ENCODE data around the gene SLC30A4.

The SLC30A4 gene

GRCh38 chr15:45454814-45455213 is 67.7 kb downstream of the SLC30A4 start:
- Mint-ChIP-seq H3K27ac (peak overlapping the region; percentile 73), H3K9me3 (no peaks in the 10 kb centered on the region), H3K4me1 (peaks cover 24% of the 10 kb centered on the region), H3K27me3 (no peaks in the 10 kb centered on the region), H3K36me3 (no peaks in the 10 kb centered on the region), H3K4me3 (peak overlapping the region; percentile 69)
- peak; percentile 42 to 56 for DNase-seq (ENCODE audit: low spot score in 2 of 2)
- ATAC-seq (ENCODE audit: low read depth) = peak; percentile 74

- Mint-ChIP-seq H3K4me1 (peaks cover 15% of the 10 kb centered on the region), H3K9me3 (no peaks in the 10 kb centered on the region), H3K27me3 (peaks cover 3% of the 10 kb centered on the region), H3K4me3 (no peak overlapping the region), H3K36me3 (no peaks in the 10 kb centered on the region), H3K27ac (no peak overlapping the region)
- ATAC-seq (ENCODE audit: low read depth) (no peak), DNase-seq (ENCODE audit: low spot score in 2 of 2) (no peak)
Measured at GRCh38 chr15:45451265-45451664, 71.3 kb downstream of the SLC30A4 start.

- Mint-ChIP-seq H3K27me3 (peaks cover 3% of the 10 kb centered on the region), H3K9me3 (no peaks in the 10 kb centered on the region), H3K4me3 (no peak overlapping the region), H3K36me3 (no peaks in the 10 kb centered on the region), H3K4me1 (peaks cover 12% of the 10 kb centered on the region), H3K27ac (no peak overlapping the region)
- DNase-seq (ENCODE audit: low spot score in 2 of 2) (no peak), ATAC-seq (ENCODE audit: low read depth) (no peak)
Measured at GRCh38 chr15:45449916-45450867, 72.4 kb downstream of the SLC30A4 start.

GRCh38 chr15:45449395-45449794 is 73.2 kb downstream of the SLC30A4 start:
- Mint-ChIP-seq H3K27me3 (peaks cover 7% of the 10 kb centered on the region), H3K36me3 (no peaks in the 10 kb centered on the region), H3K4me3 (no peak overlapping the region), H3K9me3 (no peaks in the 10 kb centered on the region), H3K4me1 (peaks cover 5% of the 10 kb centered on the region), H3K27ac (no peak overlapping the region)
- ATAC-seq (ENCODE audit: low read depth) (no peak), DNase-seq (ENCODE audit: low spot score in 2 of 2) (no peak)

GRCh38 chr15:45448066-45448915 is 74.3 kb downstream of the SLC30A4 start:
- no peak overlapping the region for H3K27ac Mint-ChIP-seq
- H3K4me1 Mint-ChIP-seq = no peaks in the 10 kb centered on the region
- peaks cover 7% of the 10 kb centered on the region for H3K27me3 Mint-ChIP-seq
- no peaks in the 10 kb centered on the region for H3K9me3 Mint-ChIP-seq
- DNase-seq (ENCODE audit: low spot score in 2 of 2) = no peak
- no peaks in the 10 kb centered on the region for H3K36me3 Mint-ChIP-seq
- ATAC-seq (ENCODE audit: low read depth) = no peak
- no peak overlapping the region for H3K4me3 Mint-ChIP-seq

- Mint-ChIP-seq H3K9me3 (no peaks in the 10 kb centered on the region), H3K27me3 (peaks cover 7% of the 10 kb centered on the region), H3K4me1 (no peaks in the 10 kb centered on the region), H3K36me3 (no peaks in the 10 kb centered on the region), H3K4me3 (no peak overlapping the region), H3K27ac (no peak overlapping the region)
- no peak for DNase-seq (ENCODE audit: low spot score in 2 of 2)
- no peak for ATAC-seq (ENCODE audit: low read depth)
Measured at GRCh38 chr15:45443645-45444044, 78.9 kb downstream of the SLC30A4 start.

GRCh38 chr15:45442507-45443135 is 79.9 kb downstream of the SLC30A4 start:
- Mint-ChIP-seq H3K9me3 (no peaks in the 10 kb centered on the region), H3K27ac (no peak overlapping the region), H3K27me3 (peaks cover 7% of the 10 kb centered on the region), H3K4me1 (no peaks in the 10 kb centered on the region), H3K36me3 (no peaks in the 10 kb centered on the region), H3K4me3 (no peak overlapping the region)
- no peak for ATAC-seq (ENCODE audit: low read depth)
- DNase-seq (ENCODE audit: low spot score in 2 of 2) = no peak

- H3K27me3 Mint-ChIP-seq = peaks cover 6% of the 10 kb centered on the region
- ATAC-seq (ENCODE audit: low read depth) (no peak), DNase-seq (ENCODE audit: low spot score in 2 of 2) (no peak)
- no peak overlapping the region for H3K4me3 Mint-ChIP-seq
- no peaks in the 10 kb centered on the region for H3K4me1 Mint-ChIP-seq
- H3K36me3 Mint-ChIP-seq = no peaks in the 10 kb centered on the region
- H3K9me3 Mint-ChIP-seq = no peaks in the 10 kb centered on the region
- H3K27ac Mint-ChIP-seq = no peak overlapping the region
Measured at GRCh38 chr15:45441686-45442085, 80.9 kb downstream of the SLC30A4 start.

GRCh38 chr15:45441036-45441435 is 81.5 kb downstream of the SLC30A4 start:
- Mint-ChIP-seq H3K4me3 (no peak overlapping the region), H3K36me3 (no peaks in the 10 kb centered on the region), H3K9me3 (no peaks in the 10 kb centered on the region), H3K4me1 (no peaks in the 10 kb centered on the region), H3K27me3 (peaks cover 4% of the 10 kb centered on the region), H3K27ac (no peak overlapping the region)
- ATAC-seq (ENCODE audit: low read depth) (no peak), DNase-seq (ENCODE audit: low spot score in 2 of 2) (no peak)

GRCh38 chr15:45439521-45440260 is 82.9 kb downstream of the SLC30A4 start:
- Mint-ChIP-seq H3K36me3 (no peaks in the 10 kb centered on the region), H3K27ac (no peak overlapping the region), H3K9me3 (no peaks in the 10 kb centered on the region), H3K27me3 (peaks cover 2% of the 10 kb centered on the region), H3K4me3 (no peak overlapping the region), H3K4me1 (no peaks in the 10 kb centered on the region)
- no peak for DNase-seq (ENCODE audit: low spot score in 2 of 2)
- ATAC-seq (ENCODE audit: low read depth) = no peak

GRCh38 chr15:45435124-45435903 is 87.2 kb downstream of the SLC30A4 start:
- no peaks in the 10 kb centered on the region for H3K27me3 Mint-ChIP-seq
- H3K4me1 Mint-ChIP-seq = no peaks in the 10 kb centered on the region
- DNase-seq (ENCODE audit: low spot score in 2 of 2) (no peak), ATAC-seq (ENCODE audit: low read depth) (no peak)
- no peak overlapping the region for H3K4me3 Mint-ChIP-seq
- no peaks in the 10 kb centered on the region for H3K36me3 Mint-ChIP-seq
- no peaks in the 10 kb centered on the region for H3K9me3 Mint-ChIP-seq
- H3K27ac Mint-ChIP-seq = no peak overlapping the region

- no peaks in the 10 kb centered on the region for H3K27me3 Mint-ChIP-seq
- H3K4me1 Mint-ChIP-seq = no peaks in the 10 kb centered on the region
- no peak for ATAC-seq (ENCODE audit: low read depth)
- H3K9me3 Mint-ChIP-seq = no peaks in the 10 kb centered on the region
- no peaks in the 10 kb centered on the region for H3K36me3 Mint-ChIP-seq
- no peak overlapping the region for H3K27ac Mint-ChIP-seq
- H3K4me3 Mint-ChIP-seq = no peak overlapping the region
- DNase-seq (ENCODE audit: low spot score in 2 of 2) = no peak
Measured at GRCh38 chr15:45434078-45434567, 88.4 kb downstream of the SLC30A4 start.

GRCh38 chr15:45431511-45431910 is 91.0 kb downstream of the SLC30A4 start:
- H3K4me1 Mint-ChIP-seq = no peaks in the 10 kb centered on the region
- no peak overlapping the region for H3K27ac Mint-ChIP-seq
- DNase-seq (ENCODE audit: low spot score in 2 of 2) (no peak), ATAC-seq (ENCODE audit: low read depth) (no peak)
- no peaks in the 10 kb centered on the region for H3K36me3 Mint-ChIP-seq
- H3K9me3 Mint-ChIP-seq = no peaks in the 10 kb centered on the region
- no peaks in the 10 kb centered on the region for H3K27me3 Mint-ChIP-seq
- H3K4me3 Mint-ChIP-seq = no peak overlapping the region

Data from memory B cell (primary cell).